Fibroblast of the aortic adventitia (primary cell): ENCODE data around the gene CIT. TPM values are rescaled to one million over a fixed set of nuclear protein-coding genes. Genes with fewer than 3 reads are reported as not detected.

Source experiments
- DNase-seq: peaks from one replicate; pipeline ENCODE4 v3.0.0-alpha.2; 2010; ENCODE audit warnings: low read depth
- H3K4me3 ChIP-seq: 2 replicates; pipeline ENCODE4 v1.5.1; 2011; ENCODE audit warnings: low read depth, mild to moderate bottlenecking, control low read depth, low read length, moderate library complexity
- CTCF ChIP-seq: IDR thresholded peaks from 2 replicates; pipeline ENCODE4 v1.5.1; 2011; ENCODE audit warnings: mild to moderate bottlenecking, low read length, control low read depth, inconsistent platforms; ENCODE audit not compliant: insufficient read depth
- total RNA-seq: library from RNA; depleted of rRNA; stranded (reverse); fragments of >200 nt; gene quantifications from 2 replicates; pipeline ENCODE4 v1.2.3, GENCODE V29; 2012; ENCODE audit warnings: low replicate concordance

CIT gene
- total RNA-seq, 1 donor: 48.0 TPM

- no peak for DNase-seq
- no peak overlapping the region for H3K4me3 ChIP-seq
- TF ChIP-seq CTCF: no peak
These were observed 177.0 kb downstream of the CIT start for GRCh38 chr12:119700078-119700477.

GRCh38 chr12:119699199-119699760 is 177.8 kb downstream of the CIT start:
- no peak for DNase-seq
- H3K4me3 ChIP-seq: no peak overlapping the region
- no peak for TF ChIP-seq CTCF

- H3K4me3 ChIP-seq: no peak overlapping the region
- no peak for TF ChIP-seq CTCF
- DNase-seq: no peak
These were observed 180.2 kb downstream of the CIT start for GRCh38 chr12:119696943-119697342.

- TF ChIP-seq CTCF: peak; percentile 68
- DNase-seq: no peak
- no peak overlapping the region for H3K4me3 ChIP-seq
These were observed 182.1 kb downstream of the CIT start for GRCh38 chr12:119695034-119695433.

- no peak overlapping the region for H3K4me3 ChIP-seq
- no peak for DNase-seq
- TF ChIP-seq CTCF: no peak
These were observed 183.0 kb downstream of the CIT start for GRCh38 chr12:119694111-119694510.

GRCh38 chr12:119693511-119693910 is 183.6 kb downstream of the CIT start:
- no peak for DNase-seq
- no peak for TF ChIP-seq CTCF
- H3K4me3 ChIP-seq: no peak overlapping the region

- TF ChIP-seq CTCF: no peak
- no peak overlapping the region for H3K4me3 ChIP-seq
- DNase-seq: peak; percentile 100
These were observed 184.1 kb downstream of the CIT start for GRCh38 chr12:119692997-119693396.
